Measurements from ENCODE around the gene U2AF1L4.

U2AF1L4 gene

DNA sequence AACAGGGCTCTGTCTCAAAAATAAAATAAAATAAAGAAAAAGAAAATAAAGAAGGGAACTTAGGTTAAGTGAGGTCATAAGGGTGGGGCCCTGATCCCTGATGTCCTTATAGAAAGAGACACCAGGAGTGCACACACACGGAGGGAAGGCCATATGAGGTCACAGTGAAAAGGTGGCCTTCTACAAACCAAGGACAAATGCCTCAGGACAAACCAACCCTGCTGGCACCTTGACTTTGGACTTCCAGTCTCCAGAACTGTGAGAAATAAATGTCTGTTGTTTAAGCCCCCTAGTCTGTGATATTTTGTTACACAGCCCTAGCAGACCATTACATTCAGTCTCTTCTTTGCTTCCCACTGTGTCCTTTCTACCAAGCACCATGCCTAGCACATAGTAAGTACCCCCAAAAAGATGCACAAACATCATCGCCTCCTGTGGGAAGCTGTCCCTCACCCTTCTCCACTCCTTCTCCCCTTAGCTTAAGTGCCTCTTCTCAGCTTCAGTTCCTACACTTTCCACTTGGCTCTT is 49.3 kb downstream of the U2AF1L4 start:
- no peak overlapping the region for H3K4me2 ChIP-seq (ENCODE audit: low read length)
- no peak overlapping the region for H2AFZ ChIP-seq (ENCODE audit: low read depth, low read length)
- TF ChIP-seq, protein P1, sequence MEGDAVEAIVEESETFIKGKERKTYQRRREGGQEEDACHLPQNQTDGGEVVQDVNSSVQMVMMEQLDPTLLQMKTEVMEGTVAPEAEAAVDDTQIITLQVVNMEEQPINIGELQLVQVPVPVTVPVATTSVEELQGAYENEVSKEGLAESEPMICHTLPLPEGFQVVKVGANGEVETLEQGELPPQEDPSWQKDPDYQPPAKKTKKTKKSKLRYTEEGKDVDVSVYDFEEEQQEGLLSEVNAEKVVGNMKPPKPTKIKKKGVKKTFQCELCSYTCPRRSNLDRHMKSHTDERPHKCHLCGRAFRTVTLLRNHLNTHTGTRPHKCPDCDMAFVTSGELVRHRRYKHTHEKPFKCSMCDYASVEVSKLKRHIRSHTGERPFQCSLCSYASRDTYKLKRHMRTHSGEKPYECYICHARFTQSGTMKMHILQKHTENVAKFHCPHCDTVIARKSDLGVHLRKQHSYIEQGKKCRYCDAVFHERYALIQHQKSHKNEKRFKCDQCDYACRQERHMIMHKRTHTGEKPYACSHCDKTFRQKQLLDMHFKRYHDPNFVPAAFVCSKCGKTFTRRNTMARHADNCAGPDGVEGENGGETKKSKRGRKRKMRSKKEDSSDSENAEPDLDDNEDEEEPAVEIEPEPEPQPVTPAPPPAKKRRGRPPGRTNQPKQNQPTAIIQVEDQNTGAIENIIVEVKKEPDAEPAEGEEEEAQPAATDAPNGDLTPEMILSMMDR (IDR thresholded peaks at IDR 0.05; ENCODE audit: low read depth, low read length), result no peak
- no peak for TF ChIP-seq EZH2phosphoT487 (IDR thresholded peaks at IDR 0.05; ENCODE audit: low read depth)
- peaks cover 17% of the 10 kb centered on the region for H3K4me1 ChIP-seq (ENCODE audit: low read length)
- H3K4me3 ChIP-seq (ENCODE audit: low read length), result no peak overlapping the region
- H3K27me3 ChIP-seq (ENCODE audit: low read depth, low read length), result no peaks in the 10 kb centered on the region
- H3K36me3 ChIP-seq (replicated peaks; ENCODE audit: low read depth, low read length), result no peaks in the 10 kb centered on the region
- H3K9ac ChIP-seq (ENCODE audit: low read length), result no peak overlapping the region
- H3K9me3 ChIP-seq (ENCODE audit: insufficient read depth, low read length), result no peaks in the 10 kb centered on the region
- no peak overlapping the region for H3K27ac ChIP-seq (ENCODE audit: low read length)
- no peaks in the 10 kb centered on the region for H3K79me2 ChIP-seq (ENCODE audit: low read length)
- no peaks in the 10 kb centered on the region for H4K20me1 ChIP-seq (ENCODE audit: insufficient read depth, low read length)

DNA sequence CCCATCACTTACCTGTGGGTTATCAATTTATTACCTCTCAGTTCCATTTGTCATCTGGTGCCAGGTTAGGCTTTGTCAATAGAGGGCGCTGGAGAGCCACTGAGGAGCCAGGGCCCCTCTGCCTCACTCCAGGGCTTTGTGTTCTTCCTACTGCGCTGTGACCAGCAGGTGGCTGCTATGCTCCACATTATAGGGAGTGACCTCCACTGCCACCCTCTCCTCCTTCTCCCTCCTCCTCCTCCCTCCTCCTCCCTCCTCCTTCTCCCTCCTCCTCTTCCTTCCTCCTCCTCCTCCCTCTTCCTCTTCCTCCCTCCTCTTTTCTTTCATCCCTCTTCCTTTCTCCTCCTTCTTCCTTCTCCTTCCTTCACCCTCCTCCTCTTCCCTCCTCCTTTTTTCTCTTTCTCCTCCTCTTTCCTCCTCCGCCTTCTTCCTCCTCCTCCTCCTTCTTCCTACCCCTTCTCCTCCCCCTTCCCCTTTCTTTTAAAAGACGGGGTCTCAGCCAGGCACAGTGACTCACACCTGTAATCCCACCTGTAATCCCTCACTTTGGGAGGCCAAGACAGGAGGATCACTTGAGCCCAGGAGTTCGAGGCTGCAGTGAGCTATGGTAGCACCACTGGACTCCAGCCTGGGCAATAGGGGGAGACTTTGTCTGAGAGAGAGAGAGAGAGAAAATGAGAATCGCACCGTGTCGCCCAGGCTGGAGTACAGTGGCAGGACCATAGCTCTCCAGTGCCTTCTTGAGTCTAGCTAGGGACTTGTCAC is 51.2 kb downstream of the U2AF1L4 start:
- no peaks in the 10 kb centered on the region for H3K36me3 ChIP-seq (replicated peaks; ENCODE audit: low read depth, low read length)
- TF ChIP-seq, protein P1 (IDR thresholded peaks at IDR 0.05; ENCODE audit: low read depth, low read length), result peak; percentile 99
- no peak for TF ChIP-seq EZH2phosphoT487 (IDR thresholded peaks at IDR 0.05; ENCODE audit: low read depth)
- H3K27ac ChIP-seq (ENCODE audit: low read length), result no peak overlapping the region
- H3K27me3 ChIP-seq (ENCODE audit: low read depth, low read length), result no peaks in the 10 kb centered on the region
- H3K9ac ChIP-seq (ENCODE audit: low read length), result no peak overlapping the region; the same call in 1 of the 2 replicates
- H3K4me1 ChIP-seq (ENCODE audit: low read length), result peaks cover 17% of the 10 kb centered on the region
- H4K20me1 ChIP-seq (ENCODE audit: insufficient read depth, low read length), result no peaks in the 10 kb centered on the region
- 0 out of 2 replicates have a peak overlapping the region, but pooled peaks have one; percentile 19 for H3K4me2 ChIP-seq (ENCODE audit: low read length)
- no peaks in the 10 kb centered on the region for H3K9me3 ChIP-seq (ENCODE audit: insufficient read depth, low read length)
- no peaks in the 10 kb centered on the region for H3K79me2 ChIP-seq (ENCODE audit: low read length)
- no peak overlapping the region for H2AFZ ChIP-seq (ENCODE audit: low read depth, low read length)
- H3K4me3 ChIP-seq (ENCODE audit: low read length), result no peak overlapping the region

DNA sequence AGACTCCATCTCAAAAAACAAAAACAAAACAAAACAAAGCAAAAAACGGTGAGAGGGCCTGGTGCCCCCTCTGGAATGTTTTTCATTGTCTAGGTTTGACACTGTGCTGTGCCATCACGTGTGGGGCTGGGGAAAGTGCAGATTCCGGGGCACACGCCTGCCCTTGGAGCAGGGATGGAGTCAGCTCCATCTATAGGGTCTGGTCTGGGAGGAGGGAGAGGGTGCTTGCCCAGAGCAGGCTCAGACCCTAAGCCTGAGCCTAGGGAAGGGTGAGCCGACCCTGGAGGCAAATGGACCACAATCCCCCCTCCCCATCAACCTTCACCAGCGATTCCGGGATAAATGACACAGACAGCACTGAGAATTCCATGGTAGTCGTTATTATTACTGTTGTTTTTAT is 51.8 kb downstream of the U2AF1L4 start:
- Histone ChIP-seq H3K4me3 (ENCODE audit: low read length) (no peak overlapping the region), H3K27me3 (ENCODE audit: low read depth, low read length) (no peaks in the 10 kb centered on the region), H3K9me3 (ENCODE audit: insufficient read depth, low read length) (no peaks in the 10 kb centered on the region), H2AFZ (ENCODE audit: low read depth, low read length) (no peak overlapping the region), H3K36me3 (replicated peaks; ENCODE audit: low read depth, low read length) (no peaks in the 10 kb centered on the region), H3K27ac (ENCODE audit: low read length) (no peak overlapping the region), H4K20me1 (ENCODE audit: insufficient read depth, low read length) (no peaks in the 10 kb centered on the region), H3K4me2 (ENCODE audit: low read length) (peak overlapping the region; percentile 2; the same call in 1 of the 2 replicates), H3K9ac (ENCODE audit: low read length) (no peak overlapping the region), H3K4me1 (ENCODE audit: low read length) (peaks cover 17% of the 10 kb centered on the region), H3K79me2 (ENCODE audit: low read length) (no peaks in the 10 kb centered on the region)
- no peak for TF ChIP-seq EZH2phosphoT487 (IDR thresholded peaks at IDR 0.05; ENCODE audit: low read depth)
- TF ChIP-seq, protein P1 (IDR thresholded peaks at IDR 0.05; ENCODE audit: low read depth, low read length), result no peak

Data from OCI-LY3 (cell line).